Right atrium auricular region (tissue), 2 donors: Measurements from ENCODE around the gene TMEM272. TPM values are rescaled to one million over a fixed set of nuclear protein-coding genes. Genes with fewer than 3 reads are reported as not detected.

Experiments
- DNase-seq: peaks from one replicate; pipeline ENCODE4 v3.0.0-alpha.2; 2019; ENCODE audit warnings: low spot score
- H3K27ac ChIP-seq, 2 donors: fragments of 200-600 bp; sonication (generic); 1 replicate in 1 of 2; 2 replicates in 1 of 2; pipeline ENCODE4 v1.5.1; 2016 to 2019
- H3K27me3 ChIP-seq, 2 donors: fragments of 200-600 bp; sonication (generic); one replicate each; pipeline versions ENCODE4 v1.5.1 to v1.6.0; 2017 to 2019
- H3K36me3 ChIP-seq: fragments of 200-600 bp; sonication (generic); one replicate; pipeline ENCODE4 v1.5.1; 2016
- H3K4me1 ChIP-seq, 2 donors: fragments of 200-600 bp; sonication (generic); one replicate each; pipeline versions ENCODE4 v1.5.1 to v1.6.0; 2017 to 2019
- H3K4me3 ChIP-seq, 2 donors: fragments of 200-600 bp; sonication (generic); 1 replicate in 1 of 2; 2 replicates in 1 of 2; pipeline ENCODE4 v1.5.1; 2017 to 2019; ENCODE audit warnings: mild to moderate bottlenecking in 1 of 2, moderate library complexity in 1 of 2
- H3K9me3 ChIP-seq, 2 donors: fragments of 200-600 bp; sonication (generic); one replicate each; pipeline ENCODE4 v1.5.1; 2019
- total RNA-seq, 2 donors: library from RNA; depleted of rRNA; stranded (reverse); fragments of >200 nt; gene quantifications; one replicate each; pipeline ENCODE4 v1.1.0, GENCODE V29; 2016
- TF ChIP-seq, protein P1 (sequence below), 2 donors: fragments of 200-600 bp; sonication (generic); IDR thresholded peaks; one replicate each; pipeline ENCODE4 v1.5.1; 2019; ENCODE audit warnings: antibody characterized with exemption in 2 of 2

The TMEM272 gene
- total RNA-seq, 2 donors from 2014 or later: 0.74 to 1.1 TPM

GRCh38 chr13:51848674-51849073 is 3.7 kb upstream of the TMEM272 start:
- H3K4me1 ChIP-seq: peaks cover 0 to 4% of the 10 kb centered on the region in 2 donors
- TF ChIP-seq, protein P1, sequence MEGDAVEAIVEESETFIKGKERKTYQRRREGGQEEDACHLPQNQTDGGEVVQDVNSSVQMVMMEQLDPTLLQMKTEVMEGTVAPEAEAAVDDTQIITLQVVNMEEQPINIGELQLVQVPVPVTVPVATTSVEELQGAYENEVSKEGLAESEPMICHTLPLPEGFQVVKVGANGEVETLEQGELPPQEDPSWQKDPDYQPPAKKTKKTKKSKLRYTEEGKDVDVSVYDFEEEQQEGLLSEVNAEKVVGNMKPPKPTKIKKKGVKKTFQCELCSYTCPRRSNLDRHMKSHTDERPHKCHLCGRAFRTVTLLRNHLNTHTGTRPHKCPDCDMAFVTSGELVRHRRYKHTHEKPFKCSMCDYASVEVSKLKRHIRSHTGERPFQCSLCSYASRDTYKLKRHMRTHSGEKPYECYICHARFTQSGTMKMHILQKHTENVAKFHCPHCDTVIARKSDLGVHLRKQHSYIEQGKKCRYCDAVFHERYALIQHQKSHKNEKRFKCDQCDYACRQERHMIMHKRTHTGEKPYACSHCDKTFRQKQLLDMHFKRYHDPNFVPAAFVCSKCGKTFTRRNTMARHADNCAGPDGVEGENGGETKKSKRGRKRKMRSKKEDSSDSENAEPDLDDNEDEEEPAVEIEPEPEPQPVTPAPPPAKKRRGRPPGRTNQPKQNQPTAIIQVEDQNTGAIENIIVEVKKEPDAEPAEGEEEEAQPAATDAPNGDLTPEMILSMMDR (IDR thresholded peaks at IDR 0.05): no peak
- H3K4me3 ChIP-seq: no peak overlapping the region
- no peaks in the 10 kb centered on the region for H3K27me3 ChIP-seq
- no peaks in the 10 kb centered on the region for H3K36me3 ChIP-seq
- no peak for DNase-seq
- H3K9me3 ChIP-seq: no peaks in the 10 kb centered on the region
- no peak overlapping the region for H3K27ac ChIP-seq

- TF ChIP-seq, protein P1 (IDR thresholded peaks at IDR 0.05): no peak
- Histone ChIP-seq H3K4me1 (peaks cover 0 to 4% of the 10 kb centered on the region in 2 donors), H3K27ac (no peak overlapping the region)
Measured at GRCh38 chr13:51846756-51847155, 1.8 kb upstream of the TMEM272 start.

DNA sequence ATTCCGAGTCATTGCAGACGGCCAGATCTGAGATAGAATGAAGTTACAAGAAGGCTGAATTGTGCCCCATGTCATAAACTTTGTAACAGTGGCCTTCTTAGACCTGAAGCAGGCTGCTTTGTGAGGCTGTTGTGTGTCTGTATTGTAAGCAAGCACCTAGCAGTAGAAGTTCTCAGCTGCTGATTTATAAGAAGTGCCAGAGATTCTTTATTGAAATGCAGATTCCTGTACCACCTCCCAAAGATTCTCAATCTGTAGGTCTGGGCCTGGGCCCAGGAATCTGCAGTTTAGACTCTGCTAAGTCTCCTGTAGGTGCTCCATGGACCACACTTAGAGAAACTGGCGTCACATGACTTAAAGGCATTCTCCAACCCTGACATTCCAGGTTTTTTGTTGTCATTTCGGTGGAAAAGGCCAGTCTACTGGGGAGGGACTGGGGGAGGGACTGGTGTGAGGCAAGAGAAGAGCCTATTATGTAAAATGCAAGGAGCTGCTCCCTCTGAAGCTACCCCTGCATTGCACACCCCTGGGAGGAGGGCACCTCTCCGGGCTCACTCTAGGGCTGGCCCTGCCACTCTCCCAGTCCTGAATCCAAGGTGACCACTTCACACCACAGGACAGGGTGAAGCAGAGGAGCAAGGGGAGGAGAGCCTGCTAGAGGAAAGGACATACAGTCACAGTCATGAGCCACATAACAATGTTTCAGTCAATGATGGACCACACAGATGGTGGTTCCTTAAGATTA is 769 bp upstream of the TMEM272 start:
- no peak overlapping the region for H3K4me3 ChIP-seq
- no peak overlapping the region for H3K27ac ChIP-seq
- DNase-seq: no peak

More at GRCh38 chr13:51846756-51847155, 1.8 kb upstream of the TMEM272 start:
- H3K36me3 ChIP-seq: no peaks in the 10 kb centered on the region
- no peak overlapping the region for H3K4me3 ChIP-seq
- no peaks in the 10 kb centered on the region for H3K27me3 ChIP-seq
- DNase-seq: no peak
- no peaks in the 10 kb centered on the region for H3K9me3 ChIP-seq

DNA sequence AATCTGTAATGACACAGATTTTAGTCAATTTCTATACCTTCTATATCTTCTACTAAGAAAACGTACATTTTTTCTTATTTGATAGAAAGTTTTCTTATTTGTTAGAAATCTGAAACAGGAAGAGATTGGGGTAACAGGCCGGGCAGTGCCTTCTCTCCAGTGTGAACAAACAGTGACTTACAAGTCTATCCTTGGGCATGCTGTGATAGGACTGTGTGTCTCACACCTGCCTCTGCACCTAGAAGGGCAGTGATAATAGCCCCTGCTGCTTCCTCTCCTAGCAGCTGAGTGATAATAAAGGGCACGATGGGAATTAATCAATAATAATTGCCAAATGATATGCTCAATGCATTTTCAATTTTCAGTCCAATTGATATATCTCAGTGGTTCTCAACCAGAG is 1.4 kb downstream of the TMEM272 start:
- H3K9me3 ChIP-seq: no peaks in the 10 kb centered on the region
- H3K4me1 ChIP-seq: peaks cover 0 to 6% of the 10 kb centered on the region in 2 donors
- no peaks in the 10 kb centered on the region for H3K36me3 ChIP-seq
- TF ChIP-seq, protein P1 (IDR thresholded peaks at IDR 0.05): no peak
- no peaks in the 10 kb centered on the region for H3K27me3 ChIP-seq
- no peak overlapping the region for H3K4me3 ChIP-seq
- DNase-seq: no peak
- H3K27ac ChIP-seq: no peak overlapping the region

More for the DNA sequence above, 769 bp upstream of the TMEM272 start:
- Histone ChIP-seq H3K36me3 (no peaks in the 10 kb centered on the region), H3K9me3 (no peaks in the 10 kb centered on the region), H3K27me3 (no peaks in the 10 kb centered on the region), H3K4me1 (peaks cover 0 to 4% of the 10 kb centered on the region in 2 donors)
- TF ChIP-seq, protein P1 (IDR thresholded peaks at IDR 0.05): no peak

DNA sequence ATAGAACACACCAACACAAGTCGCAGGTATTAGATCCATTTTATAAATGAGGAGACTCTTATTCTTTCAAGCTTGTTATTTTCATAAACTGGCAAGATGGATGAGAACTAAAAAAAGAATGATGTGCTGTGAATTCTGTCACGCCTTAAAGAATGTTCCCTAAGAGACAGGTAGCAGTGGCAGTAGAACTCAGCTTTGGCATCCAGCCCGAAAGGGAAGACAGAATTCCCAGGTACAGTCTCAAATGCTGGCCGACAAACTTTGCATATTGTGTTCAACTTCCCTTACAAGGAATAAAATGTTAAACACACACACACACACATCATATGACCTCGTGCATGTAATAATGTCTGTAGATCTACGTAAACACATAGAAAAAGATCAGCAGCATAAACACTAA is 3.2 kb downstream of the TMEM272 start:
- no peaks in the 10 kb centered on the region for H3K27me3 ChIP-seq
- H3K9me3 ChIP-seq: no peaks in the 10 kb centered on the region
- peaks cover 0 to 5% of the 10 kb centered on the region in 2 donors for H3K4me1 ChIP-seq
- no peak for DNase-seq
- H3K27ac ChIP-seq: no peak overlapping the region
- no peak overlapping the region for H3K4me3 ChIP-seq
- no peaks in the 10 kb centered on the region for H3K36me3 ChIP-seq
- TF ChIP-seq, protein P1 (IDR thresholded peaks at IDR 0.05): no peak
